Endothelial cell of umbilical vein (primary cell): Measurements from ENCODE around the gene MBOAT1. TPM values are rescaled to one million over a fixed set of nuclear protein-coding genes. Genes with fewer than 3 reads are reported as not detected.
A peak's percentile ranks its signal among the peaks of the same experiment; 100 is the strongest.

Source experiments
- BruUV-seq: library from RNA; stranded (reverse); fragments of 400-500 nt; replicated peaks from 2 replicates; lab custom pipeline; 2021; lab: Mats Ljungman, UMichigan
- CTCF ChIA-PET: fragments of 300-600, 350-600 bp; sonication (Branson Sonifier 250); formaldehyde crosslinking; loops from one replicate; lab custom pipeline; 2021; ENCODE audit warnings: antibody characterized with exemption, inconsistent platforms; lab: Charles Lee
- POLR2A ChIA-PET: fragments of 300-600, 350-600 bp; sonication (Branson Sonifier 250); formaldehyde crosslinking; loops from one replicate; lab custom pipeline; 2021; ENCODE audit warnings: antibody characterized with exemption, inconsistent platforms; lab: Charles Lee
- DNase-seq: peaks from one replicate; pipeline ENCODE4 v3.0.0-alpha.2; 2011; ENCODE audit warnings: low read depth, low spot score
- FAIRE-seq: peaks from 2 replicates; lab custom pipeline; 2011; peaks lifted over from hg19 to GRCh38; lab: Jason Lieb, UNC
- H2AFZ ChIP-seq: 2 replicates; pipeline ENCODE4 v1.6.0; 2012; ENCODE audit warnings: low read depth, low read length, control low read depth, inconsistent platforms
- H3K27ac ChIP-seq: 2 replicates; pipeline ENCODE4 v1.5.1; 2011; ENCODE audit warnings: low read depth, mild to moderate bottlenecking, control low read depth, low read length, moderate library complexity; ENCODE audit not compliant: insufficient read depth
- H3K27me3 ChIP-seq, 2 experiments: 2 replicates each; pipeline versions ENCODE4 v1.6.0 to v1.6.1; 2011; ENCODE audit warnings: low read length in 2 of 2, mixed read lengths in 1 of 2; ENCODE audit not compliant: control insufficient read depth in 2 of 2, insufficient read depth in 2 of 2
- H3K36me3 ChIP-seq, 2 experiments: 2 replicates in 1 of 2; 3 replicates in 1 of 2; pipeline ENCODE4 v1.5.1; 2011; ENCODE audit warnings: low read length in 2 of 2, mild to moderate bottlenecking in 1 of 2, moderate library complexity in 1 of 2; ENCODE audit not compliant: control insufficient read depth in 2 of 2, insufficient read depth in 2 of 2; ENCODE audit errors: extremely low read depth in 1 of 2
- H3K4me1 ChIP-seq: 3 replicates; pipeline ENCODE4 v1.5.1; 2011; ENCODE audit warnings: mild to moderate bottlenecking, low read length; ENCODE audit not compliant: control insufficient read depth, insufficient read depth; ENCODE audit errors: extremely low read depth
- H3K4me2 ChIP-seq: 2 replicates; pipeline ENCODE4 v1.6.1; 2011; ENCODE audit warnings: low read length, control low read depth, mixed read lengths; ENCODE audit not compliant: insufficient read depth
- H3K4me3 ChIP-seq, 3 experiments: fragments of 200-600 bp in 1 of 3; sonication (generic), shearing (Covaris generic) in 1 of 3; replicated peaks in 1 of 3; 2 replicates each; pipeline ENCODE4 v1.5.1; 2011 to 2016; ENCODE audit warnings: control low read depth in 3 of 3, low read length in 3 of 3, mild to moderate bottlenecking in 2 of 3, inconsistent platforms in 1 of 3, low read depth in 1 of 3, moderate library complexity in 1 of 3; ENCODE audit not compliant: insufficient read depth in 1 of 3
- H3K79me2 ChIP-seq: 2 replicates; pipeline ENCODE4 v1.6.0; 2012; ENCODE audit warnings: low read length, inconsistent platforms; ENCODE audit not compliant: control insufficient read depth, insufficient read depth
- H3K9ac ChIP-seq: replicated peaks from 2 replicates; pipeline ENCODE3; 2011; ENCODE audit warnings: low read length, control low read depth; ENCODE audit not compliant: insufficient read depth; ENCODE audit errors: extremely low read depth
- H3K9me1 ChIP-seq: replicated peaks from 3 replicates; pipeline ENCODE4 v1.6.0; 2011; ENCODE audit warnings: mild to moderate bottlenecking, low read length; ENCODE audit not compliant: control insufficient read depth, insufficient read depth; ENCODE audit errors: extremely low read depth
- H3K9me3 ChIP-seq: replicated peaks from 2 replicates; pipeline ENCODE4 v1.5.1; 2012; ENCODE audit warnings: low read length, inconsistent platforms; ENCODE audit not compliant: control insufficient read depth, insufficient read depth
- H4K20me1 ChIP-seq: replicated peaks from 2 replicates; pipeline ENCODE3; 2011; ENCODE audit warnings: mild to moderate bottlenecking, low read length; ENCODE audit not compliant: control insufficient read depth, insufficient read depth; ENCODE audit errors: extremely low read depth
- EZH2 ChIP-seq: IDR thresholded peaks from 2 replicates; pipeline ENCODE4 v1.6.1; 2012; ENCODE audit warnings: borderline replicate concordance, low read depth, mild to moderate bottlenecking, moderate library complexity, low read length, inconsistent platforms; ENCODE audit not compliant: severe bottlenecking
- FOS ChIP-seq: IDR thresholded peaks from 2 replicates; pipeline ENCODE4 v1.6.1; 2011; ENCODE audit warnings: mild to moderate bottlenecking, low read length, moderate library complexity, borderline replicate concordance; ENCODE audit not compliant: insufficient read depth
- GATA2 ChIP-seq: IDR thresholded peaks from 2 replicates; pipeline ENCODE4 v1.7.0; 2011; ENCODE audit warnings: low read depth, mild to moderate bottlenecking, moderate library complexity, mixed read lengths, low read length; ENCODE audit not compliant: insufficient read length, insufficient read depth
- JUN ChIP-seq: IDR thresholded peaks from 2 replicates; pipeline ENCODE4 v1.6.1; 2011; ENCODE audit warnings: borderline replicate concordance, low read depth; ENCODE audit not compliant: insufficient read length, insufficient read depth
- MYC ChIP-seq: IDR thresholded peaks from one replicate; pipeline ENCODE4 v1.6.1; 2011; ENCODE audit warnings: mild to moderate bottlenecking, low read depth, low read length
- POLR2A ChIP-seq: IDR thresholded peaks from 2 replicates; pipeline ENCODE4 v1.6.1; 2012; ENCODE audit warnings: low read depth, mild to moderate bottlenecking, control low read depth, low read length
- POLR2AphosphoS5 ChIP-seq: IDR thresholded peaks from 2 replicates; pipeline ENCODE4 v1.6.1; 2012; ENCODE audit warnings: low read depth, mild to moderate bottlenecking, control low read depth, low read length, moderate library complexity; ENCODE audit not compliant: insufficient read depth
- dilution Hi-C: fragments of 300-500 bp; cut with MboI; formaldehyde crosslinking; loops from one replicate; pipeline ENCODE4 v1.15.0; 2019; ENCODE audit warnings: low sequenced_read_pairs; ENCODE audit not compliant: extremely low pct_ligation_motif_present
- intact Hi-C: fragments of 100-400 bp; cut with micrococcal nuclease; formaldehyde crosslinking; loops from one replicate; pipeline ENCODE4 v1.10.0; 2022
- polyA plus RNA-seq, 4 experiments: library from polyadenylated mRNA; depleted of rRNA in 3 of 4; stranded (reverse) in 3 of 4; unstranded in 1 of 4; fragments of >200 nt; gene quantifications; 2 replicates each; pipeline versions ENCODE4 v1.2.1 to v1.2.3, GENCODE V29; 2011 to 2012; ENCODE audit warnings: missing spikeins in 1 of 4
- total RNA-seq: library from RNA; stranded (reverse); gene quantifications from 2 replicates; pipeline ENCODE4 v1.2.3, GENCODE V29; 2021
- TF ChIP-seq, protein P1 (sequence below), 2 donors: IDR thresholded peaks; 1 replicate in 1 of 2; 2 replicates in 1 of 2; pipeline ENCODE4 v1.5.1; 2011; ENCODE audit warnings: low read length in 2 of 2, mild to moderate bottlenecking in 2 of 2, moderate library complexity in 2 of 2, control low read depth in 1 of 2, inconsistent platforms in 1 of 2, low read depth in 1 of 2; ENCODE audit not compliant: insufficient read depth in 1 of 2; ENCODE audit errors: extremely low read depth in 1 of 2
- TF ChIP-seq, protein P2 (sequence below): IDR thresholded peaks from 2 replicates; pipeline ENCODE4 v1.6.1; 2011; ENCODE audit not compliant: insufficient read depth, insufficient read length

MBOAT1 gene
- total and polyA plus RNA-seq, 2 donors (not counting 3 experiments of a cell fraction or from before 2014, with no cell fraction given) = 2.1 to 5.4 TPM

DNA sequence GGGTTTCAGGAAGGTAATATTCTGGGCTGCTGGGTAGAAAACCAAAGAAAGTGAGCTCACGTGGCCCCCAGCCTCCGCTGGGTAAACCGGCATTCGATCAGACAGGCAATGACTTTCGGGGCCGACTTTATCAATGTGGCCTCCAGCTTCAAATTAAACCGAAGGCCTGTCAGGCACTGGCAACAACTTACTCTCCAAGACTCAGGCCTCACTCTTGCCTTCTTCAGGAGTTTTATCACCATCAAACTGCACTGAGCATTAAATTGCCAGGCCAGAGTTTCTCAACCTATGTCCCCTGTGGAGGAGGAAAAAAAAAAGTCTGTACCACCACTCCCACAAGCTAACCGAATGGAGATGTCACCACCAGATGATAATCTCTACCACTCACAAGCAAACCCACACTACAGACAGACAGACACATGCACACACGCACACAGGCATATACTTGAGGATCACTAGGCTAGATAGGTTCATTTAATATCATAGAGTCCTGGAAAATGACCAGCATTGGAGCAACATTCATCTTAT lies 1.1 kb upstream of the MBOAT1 start:
- no TSS peak for BruUV-seq

DNA sequence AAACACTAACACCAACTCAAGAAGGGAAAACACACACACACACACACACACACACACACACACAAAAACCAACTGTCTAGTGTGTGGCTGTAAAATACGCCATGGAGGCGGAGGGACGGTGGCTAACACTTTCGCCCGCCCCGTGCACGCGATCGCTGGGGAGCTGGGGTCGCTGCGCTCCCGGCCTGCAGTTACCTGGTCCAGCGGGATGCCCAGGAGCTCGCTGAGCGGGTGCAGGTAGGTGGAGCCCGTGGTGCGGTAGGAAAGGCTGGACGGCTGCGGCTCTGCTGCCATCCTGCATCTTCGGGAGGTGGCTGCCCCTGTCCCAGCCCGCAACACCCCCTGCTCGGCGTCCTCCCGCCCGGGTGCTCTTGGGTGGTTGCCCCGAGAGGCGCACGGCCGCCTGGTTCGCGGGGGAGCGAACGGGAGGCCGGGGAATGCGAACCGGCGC lies 303 bp downstream of the MBOAT1 start:
- intact Hi-C loops = loop anchor here (1.0 to 5.0 kb wide), 5 partner anchors 79 to 410 kb away; partner anchors contain the start of gene E2F3
- peak overlapping the region; percentile 82 for H3K4me2 ChIP-seq
- no peaks in the 10 kb centered on the region for H3K36me3 ChIP-seq
- H3K9me3 ChIP-seq = no peaks in the 10 kb centered on the region
- H3K27ac ChIP-seq = no peak overlapping the region
- peak overlapping the region; percentile 21 to 66 (median 58) for H3K4me3 ChIP-seq
- no peaks in the 10 kb centered on the region for H4K20me1 ChIP-seq
- H3K9ac ChIP-seq = peak overlapping the region; percentile 56
- H3K79me2 ChIP-seq = no peaks in the 10 kb centered on the region
- no TSS peak for BruUV-seq
- DNase-seq = no peak
- no peak for FAIRE-seq
- CTCF ChIA-PET = interaction anchor here (1.3 to 1.6 kb wide), 3 partner anchors 8 to 85 kb away, joined by 3 to 5 read pairs (median 5); no protein-coding TSS in a partner anchor
- no peaks in the 10 kb centered on the region for H3K9me1 ChIP-seq
- POLR2A ChIA-PET = no interaction called here
- peaks cover 15% of the 10 kb centered on the region for H3K4me1 ChIP-seq
- no peaks in the 10 kb centered on the region for H3K27me3 ChIP-seq
- TF ChIP-seq POLR2AphosphoS5 (no peak), MYC (no peak), EZH2 (no peak), FOS (no peak), JUN (no peak), GATA2 (no peak), POLR2A (no peak)
- TF ChIP-seq, protein P1, sequence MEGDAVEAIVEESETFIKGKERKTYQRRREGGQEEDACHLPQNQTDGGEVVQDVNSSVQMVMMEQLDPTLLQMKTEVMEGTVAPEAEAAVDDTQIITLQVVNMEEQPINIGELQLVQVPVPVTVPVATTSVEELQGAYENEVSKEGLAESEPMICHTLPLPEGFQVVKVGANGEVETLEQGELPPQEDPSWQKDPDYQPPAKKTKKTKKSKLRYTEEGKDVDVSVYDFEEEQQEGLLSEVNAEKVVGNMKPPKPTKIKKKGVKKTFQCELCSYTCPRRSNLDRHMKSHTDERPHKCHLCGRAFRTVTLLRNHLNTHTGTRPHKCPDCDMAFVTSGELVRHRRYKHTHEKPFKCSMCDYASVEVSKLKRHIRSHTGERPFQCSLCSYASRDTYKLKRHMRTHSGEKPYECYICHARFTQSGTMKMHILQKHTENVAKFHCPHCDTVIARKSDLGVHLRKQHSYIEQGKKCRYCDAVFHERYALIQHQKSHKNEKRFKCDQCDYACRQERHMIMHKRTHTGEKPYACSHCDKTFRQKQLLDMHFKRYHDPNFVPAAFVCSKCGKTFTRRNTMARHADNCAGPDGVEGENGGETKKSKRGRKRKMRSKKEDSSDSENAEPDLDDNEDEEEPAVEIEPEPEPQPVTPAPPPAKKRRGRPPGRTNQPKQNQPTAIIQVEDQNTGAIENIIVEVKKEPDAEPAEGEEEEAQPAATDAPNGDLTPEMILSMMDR (IDR thresholded peaks at IDR 0.05; ENCODE audit: extremely low read depth in 1 of 2, insufficient read depth in 1 of 2, low read depth in 1 of 2, low read length in 2 of 2) = no peak
- TF ChIP-seq, protein P2, sequence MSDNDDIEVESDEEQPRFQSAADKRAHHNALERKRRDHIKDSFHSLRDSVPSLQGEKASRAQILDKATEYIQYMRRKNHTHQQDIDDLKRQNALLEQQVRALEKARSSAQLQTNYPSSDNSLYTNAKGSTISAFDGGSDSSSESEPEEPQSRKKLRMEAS = no peak
- peak overlapping the region; percentile 90 for H2AFZ ChIP-seq
- dilution Hi-C loops = no loop called here

More for the DNA sequence above, 1.1 kb upstream of the MBOAT1 start:
- FAIRE-seq (no peak), DNase-seq (no peak)
- peak overlapping the region; percentile 100 for H2AFZ ChIP-seq
- TF ChIP-seq, protein P1 (IDR thresholded peaks at IDR 0.05; ENCODE audit: extremely low read depth in 1 of 2, insufficient read depth in 1 of 2, low read depth in 1 of 2, low read length in 2 of 2) = no peak
- H3K4me2 ChIP-seq = peak overlapping the region; percentile 98
- no peaks in the 10 kb centered on the region for H3K79me2 ChIP-seq
- H3K9ac ChIP-seq = peak overlapping the region; percentile 56
- peaks cover 15% of the 10 kb centered on the region for H3K4me1 ChIP-seq
- ChIA-PET POLR2A (no interaction called here), CTCF (interaction anchor here (0.9 to 1.6 kb wide), 6 partner anchors 10 to 315 kb away, joined by 3 to 5 read pairs (median 4); no protein-coding TSS in a partner anchor)
- intact Hi-C loops = loop anchor here (2.0 to 5.0 kb wide), 4 partner anchors 77 to 411 kb away; partner anchors contain the start of gene E2F3
- H3K27ac ChIP-seq = peak overlapping the region; percentile 55
- no peaks in the 10 kb centered on the region for H3K9me1 ChIP-seq
- no peaks in the 10 kb centered on the region for H3K9me3 ChIP-seq
- peak overlapping the region in 1 of 3 experiments; percentile 80 for H3K4me3 ChIP-seq
- no peaks in the 10 kb centered on the region for H4K20me1 ChIP-seq
- H3K27me3 ChIP-seq = no peaks in the 10 kb centered on the region
- H3K36me3 ChIP-seq = no peaks in the 10 kb centered on the region
- dilution Hi-C loops = no loop called here
